ENCODE results near the gene CMPK2.

The CMPK2 gene

GRCh38 chr2:6835467-6835866, 30.2 kb downstream of the CMPK2 start (continued):
- no peak for TF ChIP-seq MYNN (tag by site-specific recombination; IDR thresholded peaks at IDR 0.05; ENCODE audit: borderline replicate concordance)

GRCh38 chr2:6834163-6834562, 31.5 kb downstream of the CMPK2 start:
- no peaks in the 10 kb centered on the region for H3K36me3 ChIP-seq (ENCODE audit: control insufficient read depth in 2 of 2, insufficient read depth in 1 of 2, low read length in 2 of 2)
- H3K9me3 ChIP-seq (ENCODE audit: control insufficient read depth, insufficient read depth, low read depth, low read length): no peaks in the 10 kb centered on the region
- H3K27ac ChIP-seq (ENCODE audit: extremely low read depth, low read depth, low read length): no peak overlapping the region
- TF ChIP-seq TSHZ1 (tag by site-specific recombination; IDR thresholded peaks at IDR 0.05; ENCODE audit: borderline replicate concordance) (no peak), REST (tag by site-specific recombination; IDR thresholded peaks at IDR 0.05) (no peak), ZNF394 (tag by site-specific recombination; IDR thresholded peaks at IDR 0.05; ENCODE audit: borderline replicate concordance) (no peak), ZSCAN23 (tag by site-specific recombination; IDR thresholded peaks at IDR 0.05) (no peak)
- CTCF ChIA-PET: no interaction called here
- H3K4me3 ChIP-seq (ENCODE audit: low read depth, low read length): no peak overlapping the region
- no peaks in the 10 kb centered on the region for H3K4me1 ChIP-seq (ENCODE audit: control insufficient read depth, insufficient read depth, low read length)
- POLR2A ChIA-PET: no interaction called here

GRCh38 chr2:6833300-6833604, 32.5 kb downstream of the CMPK2 start:
- Histone ChIP-seq H3K4me3 (ENCODE audit: low read depth, low read length) (no peak overlapping the region), H3K36me3 (ENCODE audit: control insufficient read depth in 2 of 2, insufficient read depth in 1 of 2, low read length in 2 of 2) (no peaks in the 10 kb centered on the region), H3K4me1 (ENCODE audit: control insufficient read depth, insufficient read depth, low read length) (no peaks in the 10 kb centered on the region), H3K9me3 (ENCODE audit: control insufficient read depth, insufficient read depth, low read depth, low read length) (no peaks in the 10 kb centered on the region), H3K27ac (ENCODE audit: extremely low read depth, low read depth, low read length) (no peak overlapping the region)
- POLR2A ChIA-PET: no interaction called here
- no peak for TF ChIP-seq ZNF658 (tag by site-specific recombination; IDR thresholded peaks at IDR 0.05)
- TF ChIP-seq ZBTB6 (tag by site-specific recombination; IDR thresholded peaks at IDR 0.05): no peak
- no peak for TF ChIP-seq ZNF280D (tag by site-specific recombination; IDR thresholded peaks at IDR 0.05)
- TF ChIP-seq ZNF792 (tag by site-specific recombination; IDR thresholded peaks at IDR 0.05): no peak
- TF ChIP-seq ZNF639 (tag by site-specific recombination; IDR thresholded peaks at IDR 0.05): no peak
- TF ChIP-seq ZNF214 (tag by site-specific recombination; IDR thresholded peaks at IDR 0.05; ENCODE audit: borderline replicate concordance): no peak
- TF ChIP-seq ZNF501 (tag by site-specific recombination; IDR thresholded peaks at IDR 0.05): no peak
- no peak for TF ChIP-seq ZBTB49 (tag by site-specific recombination; IDR thresholded peaks at IDR 0.05; ENCODE audit: low read depth)
- no peak for TF ChIP-seq ZEB2 (tag by site-specific recombination; IDR thresholded peaks at IDR 0.05)
- no peak for TF ChIP-seq ZNF112 (tag by site-specific recombination; IDR thresholded peaks at IDR 0.05)
- TF ChIP-seq MYNN (tag by site-specific recombination; IDR thresholded peaks at IDR 0.05; ENCODE audit: borderline replicate concordance): no peak
- CTCF ChIA-PET: no interaction called here

Measured in HEK293 (cell line).